Muscle layer of duodenum (tissue), 2 donors: Measurements from ENCODE around the gene ARMC5.

Experiments
- H3K27ac ChIP-seq: one replicate; pipeline ENCODE4 v1.7.0; 2013; ENCODE audit warnings: mild to moderate bottlenecking, low read length
- H3K27me3 ChIP-seq: one replicate; pipeline ENCODE4 v1.7.0; 2013; ENCODE audit warnings: low read depth, mild to moderate bottlenecking, control low read depth, low read length
- H3K36me3 ChIP-seq, 2 donors: one replicate each; pipeline ENCODE4 v1.7.0; 2013; ENCODE audit warnings: low read length in 2 of 2, control low read depth in 1 of 2, mild to moderate bottlenecking in 1 of 2; ENCODE audit not compliant: insufficient read depth in 2 of 2, control insufficient read depth in 1 of 2
- H3K4me1 ChIP-seq, 2 donors: one replicate each; pipeline ENCODE4 v1.7.0; 2013; ENCODE audit warnings: low read length in 2 of 2, mild to moderate bottlenecking in 2 of 2, control low read depth in 1 of 2, moderate library complexity in 1 of 2; ENCODE audit not compliant: insufficient read depth in 2 of 2, control insufficient read depth in 1 of 2
- H3K4me3 ChIP-seq, 2 donors: one replicate each; pipeline ENCODE4 v1.7.0; 2013; ENCODE audit warnings: low read length in 2 of 2, low read depth in 1 of 2, mild to moderate bottlenecking in 1 of 2
- H3K9me3 ChIP-seq, 2 donors: one replicate each; pipeline ENCODE4 v1.7.0; 2013; ENCODE audit warnings: low read length in 2 of 2, control low read depth in 1 of 2, mild to moderate bottlenecking in 1 of 2; ENCODE audit not compliant: control insufficient read depth in 1 of 2
- donor health status: healthy.

ARMC5 gene

GRCh38 chr16:31474173-31474714, 14.9 kb downstream of the ARMC5 start:
- Histone ChIP-seq H3K27me3 (no peaks in the 10 kb centered on the region), H3K9me3 (no peaks in the 10 kb centered on the region), H3K27ac (no peak overlapping the region), H3K4me1 (peaks cover 0 to 45% of the 10 kb centered on the region in 2 donors), H3K36me3 (peaks cover 12 to 48% of the 10 kb centered on the region in 2 donors), H3K4me3 (no peak overlapping the region)

GRCh38 chr16:31474773-31475738, 15.8 kb downstream of the ARMC5 start:
- Histone ChIP-seq H3K36me3 (peaks cover 12 to 48% of the 10 kb centered on the region in 2 donors), H3K4me3 (no peak overlapping the region), H3K4me1 (peaks cover 0 to 45% of the 10 kb centered on the region in 2 donors), H3K9me3 (no peaks in the 10 kb centered on the region), H3K27ac (no peak overlapping the region), H3K27me3 (no peaks in the 10 kb centered on the region)

GRCh38 chr16:31475946-31476302, 16.6 kb downstream of the ARMC5 start:
- Histone ChIP-seq H3K36me3 (peaks cover 12 to 48% of the 10 kb centered on the region in 2 donors), H3K27ac (no peak overlapping the region), H3K9me3 (no peaks in the 10 kb centered on the region), H3K27me3 (no peaks in the 10 kb centered on the region), H3K4me3 (peak overlapping the region in 1 of 2 donors; percentile 48), H3K4me1 (peaks cover 0 to 47% of the 10 kb centered on the region in 2 donors)

- Histone ChIP-seq H3K27me3 (no peaks in the 10 kb centered on the region), H3K36me3 (peaks cover 12 to 48% of the 10 kb centered on the region in 2 donors), H3K4me1 (peaks cover 0 to 47% of the 10 kb centered on the region in 2 donors), H3K4me3 (peak overlapping the region in 1 of 2 donors; percentile 48), H3K27ac (no peak overlapping the region), H3K9me3 (no peaks in the 10 kb centered on the region)
Measured at GRCh38 chr16:31476303-31477219, 17.3 kb downstream of the ARMC5 start.

- H3K27ac ChIP-seq: no peak overlapping the region
- H3K27me3 ChIP-seq: no peaks in the 10 kb centered on the region
- peaks cover 0 to 47% of the 10 kb centered on the region in 2 donors for H3K4me1 ChIP-seq
- peak overlapping the region; percentile 26 to 44 for H3K4me3 ChIP-seq
- no peaks in the 10 kb centered on the region for H3K9me3 ChIP-seq
- H3K36me3 ChIP-seq: peaks cover 12 to 48% of the 10 kb centered on the region in 2 donors
Measured at GRCh38 chr16:31477220-31478216, 18.2 kb downstream of the ARMC5 start.

GRCh38 chr16:31478956-31479355, 19.7 kb downstream of the ARMC5 start:
- Histone ChIP-seq H3K4me3 (no peak overlapping the region), H3K36me3 (peaks cover 6 to 40% of the 10 kb centered on the region in 2 donors), H3K9me3 (no peaks in the 10 kb centered on the region), H3K27me3 (no peaks in the 10 kb centered on the region), H3K4me1 (peaks cover 0 to 37% of the 10 kb centered on the region in 2 donors), H3K27ac (no peak overlapping the region)

GRCh38 chr16:31479751-31480150, 20.4 kb downstream of the ARMC5 start:
- no peak overlapping the region for H3K27ac ChIP-seq

GRCh38 chr16:31480851-31481536, 21.7 kb downstream of the ARMC5 start:
- no peaks in the 10 kb centered on the region for H3K9me3 ChIP-seq
- no peak overlapping the region for H3K27ac ChIP-seq
- H3K4me3 ChIP-seq: no peak overlapping the region
- H3K36me3 ChIP-seq: peaks cover 0 to 20% of the 10 kb centered on the region in 2 donors
- H3K27me3 ChIP-seq: no peaks in the 10 kb centered on the region
- peaks cover 0 to 20% of the 10 kb centered on the region in 2 donors for H3K4me1 ChIP-seq

More at GRCh38 chr16:31479751-31480150, 20.4 kb downstream of the ARMC5 start:
- Histone ChIP-seq H3K4me3 (no peak overlapping the region), H3K36me3 (peaks cover 0 to 32% of the 10 kb centered on the region in 2 donors), H3K4me1 (peaks cover 0 to 29% of the 10 kb centered on the region in 2 donors), H3K27me3 (no peaks in the 10 kb centered on the region), H3K9me3 (no peaks in the 10 kb centered on the region)

- Histone ChIP-seq H3K27me3 (peaks cover 6% of the 10 kb centered on the region), H3K4me3 (no peak within 1 kb of the TSS), H3K4me1 (peaks cover 0 to 17% of the 10 kb centered on the region in 2 donors), H3K27ac (no peak within 1 kb of the TSS), H3K9me3 (no peaks in the 10 kb centered on the region), H3K36me3 (peaks cover 0 to 2% of the 10 kb centered on the region in 2 donors)
Measured at GRCh38 chr16:31483081-31483480, 23.8 kb downstream of the ARMC5 start, which contains the start of gene SLC5A2. TSS of gene SLC5A2 (plus strand) at chr16:31483123. CDS start at chr16:31483137, 14 bp downstream.
